GM21825 (cell line): ENCODE measurements around the gene TERT.
"Not testable (repeated sequence)": the region's sequence is repeated elsewhere in the genome, so short reads cannot be mapped to it uniquely, and the experiment has no call there.

Experiments used
- ATAC-seq: cut with Tn5 transposase; IDR thresholded peaks from one replicate; pipeline ENCODE4 v1.9.1; 2021; ENCODE audit warnings: mild to moderate bottlenecking, moderate library complexity; ENCODE audit not compliant: unreplicated experiment

The TERT gene

GRCh38 chr5:1294835-1295649 lies at the start of gene TERT:
TSS of gene TERT (minus strand) at chr5:1295068. CDS start at chr5:1294989, 79 bp downstream.
- ATAC-seq = no peak

- peak; percentile 10 for ATAC-seq
Observed at GRCh38 chr5:1343931-1344901, 49.3 kb upstream of the TERT start.

- no peak for ATAC-seq
Observed at GRCh38 chr5:1343315-1343751, 48.5 kb upstream of the TERT start.

GRCh38 chr5:1342711-1343110 lies 47.8 kb upstream of the TERT start:
- ATAC-seq = not testable (repeated sequence)

GRCh38 chr5:1342268-1342667 lies 47.4 kb upstream of the TERT start:
- no peak for ATAC-seq

GRCh38 chr5:1341863-1342262 lies 47.0 kb upstream of the TERT start:
- ATAC-seq = no peak

GRCh38 chr5:1339818-1340210 lies 44.9 kb upstream of the TERT start:
- not testable (repeated sequence) for ATAC-seq

GRCh38 chr5:1339139-1339817 lies 44.4 kb upstream of the TERT start:
- ATAC-seq = not testable (repeated sequence)

GRCh38 chr5:1338506-1339070 lies 43.7 kb upstream of the TERT start:
- ATAC-seq = no peak

GRCh38 chr5:1338196-1338490 lies 43.3 kb upstream of the TERT start:
- no peak for ATAC-seq

GRCh38 chr5:1337489-1338195 lies 42.8 kb upstream of the TERT start:
- no peak for ATAC-seq

- ATAC-seq = no peak
Observed at GRCh38 chr5:1336749-1337488, 42.1 kb upstream of the TERT start.

- ATAC-seq = no peak
Observed at GRCh38 chr5:1336106-1336561, 41.3 kb upstream of the TERT start.

GRCh38 chr5:1335540-1336095 lies 40.8 kb upstream of the TERT start:
- no peak for ATAC-seq

- no peak for ATAC-seq
Observed at GRCh38 chr5:1334831-1335539, 40.1 kb upstream of the TERT start.

- ATAC-seq = no peak
Observed at GRCh38 chr5:1333986-1334385, 39.1 kb upstream of the TERT start.

GRCh38 chr5:1333286-1333685 lies 38.4 kb upstream of the TERT start:
- ATAC-seq = not testable (repeated sequence)

- no peak for ATAC-seq
Observed at GRCh38 chr5:1332461-1333001, 37.7 kb upstream of the TERT start.
